GM10248 (cell line): Measurements from ENCODE around the gene ACTN4.

Source experiments
- CTCF ChIA-PET: fragments of 300-600 bp; sonication (Branson Sonifier 250); formaldehyde crosslinking; extraction: SDS; loops from one replicate; lab custom pipeline; 2021; ENCODE audit warnings: antibody characterized with exemption; lab: Yijun Ruan, JAX
- POLR2A ChIA-PET: fragments of 350-650 bp; sonication (Branson Sonifier 250); formaldehyde crosslinking; extraction: SDS; loops from one replicate; lab custom pipeline; 2020; ENCODE audit warnings: antibody characterized with exemption; lab: Yijun Ruan, JAX
- DNase-seq: peaks from one replicate; pipeline ENCODE4 v3.0.0; 2012; ENCODE audit errors: extremely low spot score
- TF ChIP-seq, protein P1 (sequence below): IDR thresholded peaks from 2 replicates; pipeline ENCODE4 v1.5.1; 2012; ENCODE audit warnings: mild to moderate bottlenecking, low read depth; ENCODE audit errors: extremely low read depth, missing control alignments, control extremely low read depth

The ACTN4 gene

DNA sequence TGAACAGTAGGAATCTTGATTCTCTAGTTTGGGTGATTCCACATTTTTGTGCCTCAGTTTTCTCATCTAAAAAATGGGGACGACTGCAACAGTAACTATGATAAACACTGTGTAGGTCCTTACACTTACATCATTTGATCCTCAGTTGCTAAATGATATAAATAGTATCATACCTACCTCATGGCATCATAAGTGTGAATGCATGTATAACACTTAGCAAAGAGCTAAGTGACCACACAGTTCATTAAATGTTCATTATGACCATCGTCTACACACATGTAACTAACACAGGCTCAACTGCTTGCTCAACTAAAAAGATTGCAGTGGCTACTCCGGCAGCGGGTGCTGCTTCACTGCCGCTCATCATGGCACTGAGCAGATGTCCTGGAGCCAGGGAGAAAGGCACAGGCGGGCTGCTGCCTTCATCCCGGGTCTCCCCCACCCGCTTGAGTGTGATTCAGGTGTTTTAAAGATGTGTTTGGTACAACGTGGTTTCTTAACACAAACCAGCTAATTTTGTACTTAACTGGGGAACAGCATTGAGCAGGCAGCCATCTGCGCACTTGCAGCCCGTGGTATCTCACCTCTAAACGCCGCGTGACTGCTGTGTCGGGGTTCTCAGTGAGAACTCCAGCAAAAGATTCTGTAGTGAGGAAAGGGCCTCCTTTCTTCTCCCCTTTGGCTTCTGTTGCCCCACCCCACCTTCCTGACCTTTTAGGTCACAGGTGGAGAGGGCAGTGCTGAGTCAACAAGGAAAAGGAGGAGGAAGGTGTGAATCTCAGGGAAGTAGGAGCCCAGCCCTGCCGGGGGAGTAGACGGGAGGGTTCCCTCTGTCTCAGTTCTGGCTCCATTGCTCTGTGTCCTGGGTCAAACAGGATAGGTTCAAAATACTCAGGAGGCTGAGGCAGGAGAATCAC, 11.7 kb upstream of the ACTN4 start:
- ChIA-PET CTCF (interaction anchor here (1.0 to 6.8 kb wide), 30 partner anchors 10 to 317 kb away, joined by 3 to 91 read pairs (median 5); partner anchors contain the start of genes ACTN4, CCER2, EIF3K and FAM98C), POLR2A (interaction anchor here (0.6 kb wide), 1 partner anchor 158 kb away, joined by 3 read pairs; no protein-coding TSS in a partner anchor)
- TF ChIP-seq, protein P1, sequence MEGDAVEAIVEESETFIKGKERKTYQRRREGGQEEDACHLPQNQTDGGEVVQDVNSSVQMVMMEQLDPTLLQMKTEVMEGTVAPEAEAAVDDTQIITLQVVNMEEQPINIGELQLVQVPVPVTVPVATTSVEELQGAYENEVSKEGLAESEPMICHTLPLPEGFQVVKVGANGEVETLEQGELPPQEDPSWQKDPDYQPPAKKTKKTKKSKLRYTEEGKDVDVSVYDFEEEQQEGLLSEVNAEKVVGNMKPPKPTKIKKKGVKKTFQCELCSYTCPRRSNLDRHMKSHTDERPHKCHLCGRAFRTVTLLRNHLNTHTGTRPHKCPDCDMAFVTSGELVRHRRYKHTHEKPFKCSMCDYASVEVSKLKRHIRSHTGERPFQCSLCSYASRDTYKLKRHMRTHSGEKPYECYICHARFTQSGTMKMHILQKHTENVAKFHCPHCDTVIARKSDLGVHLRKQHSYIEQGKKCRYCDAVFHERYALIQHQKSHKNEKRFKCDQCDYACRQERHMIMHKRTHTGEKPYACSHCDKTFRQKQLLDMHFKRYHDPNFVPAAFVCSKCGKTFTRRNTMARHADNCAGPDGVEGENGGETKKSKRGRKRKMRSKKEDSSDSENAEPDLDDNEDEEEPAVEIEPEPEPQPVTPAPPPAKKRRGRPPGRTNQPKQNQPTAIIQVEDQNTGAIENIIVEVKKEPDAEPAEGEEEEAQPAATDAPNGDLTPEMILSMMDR: no peak
- no peak for DNase-seq

GRCh38 chr19:38638461-38638860, 9.0 kb upstream of the ACTN4 start:
- CTCF ChIA-PET: interaction anchor here (0.8 to 6.8 kb wide), 6 partner anchors 9 to 155 kb away, joined by 3 to 91 read pairs (median 8); partner anchors contain the start of genes ACTN4, EIF3K and MAP4K1
- POLR2A ChIA-PET: no interaction called here
- DNase-seq: no peak
- TF ChIP-seq, protein P1: no peak

DNA sequence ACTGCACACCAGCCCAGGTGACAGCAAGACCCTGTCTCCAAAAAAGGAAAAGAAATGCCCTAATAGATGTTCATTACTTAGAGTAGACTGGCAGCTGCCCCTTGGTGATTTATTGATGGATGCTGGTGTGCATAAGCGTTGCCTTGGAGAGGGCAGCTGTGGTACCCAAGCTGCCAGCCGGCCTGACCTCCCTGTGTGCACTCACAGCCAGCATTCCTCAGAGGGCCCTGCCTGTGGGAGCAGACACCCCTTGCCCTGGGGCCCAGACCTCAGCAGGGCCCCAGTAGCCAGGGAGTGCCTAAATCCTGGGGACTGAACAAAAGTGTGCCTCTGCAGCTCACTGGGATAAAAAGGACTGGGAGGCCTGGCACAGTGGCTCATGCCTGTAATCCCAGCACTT, 7.8 kb upstream of the ACTN4 start:
- ChIA-PET POLR2A (no interaction called here), CTCF (interaction anchor here (1.0 to 3.3 kb wide), 4 partner anchors 12 to 237 kb away, joined by 3 to 12 read pairs (median 8); partner anchors contain the start of gene FAM98C)
- no peak for DNase-seq
- TF ChIP-seq, protein P1: no peak

DNA sequence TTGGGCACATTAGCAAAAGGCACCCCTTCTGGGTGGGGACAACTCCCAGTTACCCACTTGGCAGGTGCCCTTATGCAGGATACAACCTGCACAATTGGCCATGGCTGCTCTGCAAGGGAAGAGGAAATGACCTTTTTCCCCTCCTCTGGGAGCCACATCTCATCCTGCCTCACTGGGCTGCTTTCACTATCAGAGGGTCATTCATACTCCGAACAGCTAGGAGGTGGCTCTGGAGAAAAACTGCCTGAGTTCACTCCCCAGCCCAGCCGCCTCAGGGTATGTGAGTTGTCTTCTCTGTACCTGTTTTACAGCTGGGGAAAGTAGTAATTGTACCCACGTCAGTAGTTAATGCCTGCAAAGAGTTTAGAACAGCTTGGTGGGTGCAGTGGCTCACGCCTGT, 7.1 kb upstream of the ACTN4 start:
- ChIA-PET CTCF (interaction anchor here (1.8 to 3.3 kb wide), 4 partner anchors 13 to 290 kb away, joined by 5 to 12 read pairs (median 8); partner anchors contain the start of genes FAM98C, MRPS12 and SARS2), POLR2A (no interaction called here)
- DNase-seq: no peak
- TF ChIP-seq, protein P1: no peak

DNA sequence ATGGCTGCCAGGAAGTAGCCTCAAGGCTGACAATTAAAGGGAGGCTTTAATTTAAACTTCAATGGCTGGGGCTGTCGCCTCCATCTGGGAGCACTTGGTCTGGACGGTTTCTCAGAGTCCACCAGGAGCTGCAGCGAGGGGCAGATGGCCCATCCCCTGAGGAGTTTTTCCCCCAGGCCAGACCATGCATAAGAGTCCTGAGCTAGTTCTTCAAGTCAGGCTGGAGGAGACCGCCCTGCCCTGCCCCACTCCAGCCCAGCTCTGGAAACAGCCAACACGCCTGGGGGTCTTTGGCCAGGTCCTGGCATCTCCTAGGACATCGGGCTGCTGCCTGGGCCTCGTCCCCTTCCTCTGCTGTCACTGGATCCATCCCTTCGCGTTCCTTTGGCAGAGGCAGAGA, 5.3 kb upstream of the ACTN4 start:
- ChIA-PET CTCF (interaction anchor here (1.0 to 8.0 kb wide), 6 partner anchors 7 to 239 kb away, joined by 3 to 86 read pairs (median 3); partner anchors contain the start of gene FAM98C), POLR2A (no interaction called here)
- TF ChIP-seq, protein P1: no peak
- no peak for DNase-seq

DNA sequence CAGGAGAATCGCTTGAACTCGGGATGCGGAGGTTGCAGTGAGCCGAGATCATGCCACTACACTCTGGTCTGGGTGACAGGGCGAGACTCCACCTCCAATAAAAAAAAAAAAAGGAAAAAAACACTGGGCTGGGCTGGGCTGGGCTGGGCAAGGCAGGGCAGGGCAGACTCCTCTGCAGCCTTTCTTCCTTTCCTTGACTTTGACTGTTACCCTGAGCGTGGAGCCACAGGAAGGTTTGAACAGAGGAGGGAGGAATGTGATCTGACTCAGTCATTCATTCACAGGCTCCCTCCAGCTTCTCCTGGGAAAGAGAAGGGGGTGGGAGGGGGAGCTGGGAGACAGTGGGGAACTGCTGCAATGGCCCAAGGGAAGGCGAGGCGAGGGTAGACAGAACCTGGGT, 2.7 kb upstream of the ACTN4 start:
- CTCF ChIA-PET: interaction anchor here (0.6 to 8.0 kb wide), 3 partner anchors 10 to 242 kb away, joined by 3 to 86 read pairs (median 6); partner anchors contain the start of gene FAM98C
- POLR2A ChIA-PET: no interaction called here
- no peak for DNase-seq

More for the DNA sequence above, 2.7 kb upstream of the ACTN4 start:
- TF ChIP-seq, protein P1: no peak
